Lung microvascular endothelial cell (primary cell): ENCODE results near the gene PCBD1. TPM values are rescaled to one million over a fixed set of nuclear protein-coding genes. Genes with fewer than 3 reads are reported as not detected.

Source experiments
- DNase-seq, 2 donors: peaks; one replicate each; pipeline versions ENCODE4 v3.0.0 to v3.0.0-alpha.2; 2010; ENCODE audit warnings: low read depth in 2 of 2
- total RNA-seq: library from RNA; depleted of rRNA; stranded (reverse); fragments of >200 nt; gene quantifications from 2 replicates; pipeline ENCODE4 v1.2.1, GENCODE V29; 2014

The PCBD1 gene
- total RNA-seq, 1 donor from 2014 or later = 67.9 TPM

GRCh38 chr10:70834441-70835151 lies 53.8 kb downstream of the PCBD1 start:
- DNase-seq = no peak

GRCh38 chr10:70834021-70834420 lies 54.3 kb downstream of the PCBD1 start:
- DNase-seq = no peak

GRCh38 chr10:70833601-70834000 lies 54.8 kb downstream of the PCBD1 start:
- no peak for DNase-seq

Other genes with a start within 250 kb of the PCBD1 start
- not detected in 2 replicates for gene ADAMTS14, start 216.1 kb downstream of the PCBD1 start, total RNA-seq
- not detected in 2 replicates for gene TBATA, start 103.2 kb downstream of the PCBD1 start, total RNA-seq
- 8.1 and 16.5 TPM in 2 replicates for gene SGPL1, start 72.6 kb downstream of the PCBD1 start, total RNA-seq